IPS DF 6.9 (cell line): ENCODE results near the gene BAIAP2L1.

ENCODE experiments used
- DNase-seq: peaks from one replicate; pipeline ENCODE4 v3.0.0-alpha.2; 2013; ENCODE audit warnings: low read depth, low spot score
- H3K27ac ChIP-seq: one replicate; pipeline ENCODE4 v1.5.1; 2013; ENCODE audit warnings: low read length, control low read depth
- H3K27me3 ChIP-seq: 2 replicates; pipeline ENCODE4 v1.6.1; 2013; ENCODE audit warnings: mild to moderate bottlenecking, low read length; ENCODE audit not compliant: control insufficient read depth, insufficient read depth
- H3K36me3 ChIP-seq: 2 replicates; pipeline ENCODE4 v1.6.1; 2013; ENCODE audit warnings: low read length; ENCODE audit not compliant: control insufficient read depth, insufficient read depth
- H3K4me1 ChIP-seq: 2 replicates; pipeline ENCODE4 v1.6.1; 2013; ENCODE audit warnings: low read length; ENCODE audit not compliant: control insufficient read depth, insufficient read depth
- H3K4me3 ChIP-seq: 2 replicates; pipeline ENCODE4 v1.5.1; 2013; ENCODE audit warnings: mild to moderate bottlenecking, low read length
- H3K9me3 ChIP-seq: 2 replicates; pipeline ENCODE4 v1.6.1; 2013; ENCODE audit warnings: low read length, inconsistent platforms; ENCODE audit not compliant: control insufficient read depth, insufficient read depth
- WGBS: extraction: QIAGEN DNeasy Blood & Tissue Kit; methylation state at CpG from one replicate; pipeline ENCODE4 v1.1.7; 2013; ENCODE audit warnings: mixed read lengths, missing lambda C conversion rate; ENCODE audit not compliant: insufficient read length, insufficient coverage; 5-methylcytosine and 5-hydroxymethylcytosine counted together

Gene BAIAP2L1

GRCh38 chr7:98286701-98287485, 114.0 kb downstream of the BAIAP2L1 start:
- H3K9me3 ChIP-seq: no peaks in the 10 kb centered on the region
- peaks cover 16% of the 10 kb centered on the region for H3K4me1 ChIP-seq
- no CpG with 5 or more reads among the region's 21 CpGs for WGBS
- no peaks in the 10 kb centered on the region for H3K27me3 ChIP-seq
- peaks cover 6% of the 10 kb centered on the region; the same call in 1 of the 2 replicates for H3K36me3 ChIP-seq
- no peak overlapping the region for H3K4me3 ChIP-seq
- DNase-seq: no peak
- H3K27ac ChIP-seq: no peak overlapping the region

- Histone ChIP-seq H3K9me3 (no peaks in the 10 kb centered on the region), H3K27me3 (no peaks in the 10 kb centered on the region), H3K27ac (no peak overlapping the region), H3K4me3 (no peak overlapping the region), H3K4me1 (peaks cover 16% of the 10 kb centered on the region), H3K36me3 (peaks cover 4% of the 10 kb centered on the region; the same call in 1 of the 2 replicates)
- no CpG with 5 or more reads among the region's 14 CpGs for WGBS
- DNase-seq: no peak
Measured at GRCh38 chr7:98286093-98286539, 114.8 kb downstream of the BAIAP2L1 start.

DNA sequence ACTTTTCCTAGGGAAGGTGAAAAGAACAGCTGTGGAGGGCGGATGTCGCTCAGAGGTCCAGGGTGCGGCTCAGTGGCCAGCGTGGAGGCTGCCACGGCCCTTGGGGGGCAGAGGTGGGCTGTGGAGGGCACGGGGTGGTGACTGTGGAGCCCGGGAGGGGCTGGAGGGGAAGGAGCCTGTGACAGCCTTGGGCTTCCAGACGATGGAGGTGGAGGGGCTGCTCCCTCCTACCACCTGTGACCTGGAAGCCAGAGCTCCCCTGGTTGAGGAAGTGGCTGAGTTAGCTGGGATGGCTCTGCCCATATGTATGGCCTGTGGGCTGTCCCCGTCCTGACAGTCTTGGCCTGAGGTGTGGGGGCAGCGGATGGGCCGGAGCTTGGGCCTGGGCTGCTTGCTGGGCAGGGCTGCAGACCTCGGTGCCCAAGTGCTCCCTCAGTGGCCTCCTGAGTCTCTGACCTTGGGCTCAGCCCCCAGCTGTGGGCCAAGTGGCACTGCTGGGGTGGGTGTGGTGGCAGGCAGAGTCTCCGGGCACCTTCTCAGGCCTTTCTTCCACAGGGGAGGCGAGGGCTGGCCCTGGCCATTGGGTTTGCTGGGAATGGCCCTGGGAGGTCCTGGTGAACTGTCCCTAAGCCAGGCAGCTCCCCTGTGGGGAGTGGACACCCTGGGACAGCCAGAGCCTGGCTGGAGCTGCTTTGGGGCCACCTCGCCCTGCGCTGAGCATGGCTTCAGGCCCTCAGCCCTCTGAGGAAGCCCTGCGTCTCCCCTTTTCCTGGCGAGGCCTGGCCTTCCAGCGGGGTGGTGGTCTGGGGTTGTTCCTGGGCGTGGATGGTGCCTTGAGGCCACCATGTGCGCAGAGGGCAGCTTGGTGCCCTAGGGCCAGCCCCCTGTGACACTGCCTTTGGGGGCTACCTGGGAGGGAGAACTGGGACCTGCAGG, 115.5 kb downstream of the BAIAP2L1 start:
- Histone ChIP-seq H3K4me1 (peaks cover 15% of the 10 kb centered on the region), H3K27me3 (no peaks in the 10 kb centered on the region), H3K9me3 (no peaks in the 10 kb centered on the region), H3K27ac (no peak overlapping the region), H3K36me3 (peaks cover 4% of the 10 kb centered on the region; the same call in 1 of the 2 replicates), H3K4me3 (no peak overlapping the region)
- WGBS: no CpG with 5 or more reads among the region's 21 CpGs
- DNase-seq: no peak

DNA sequence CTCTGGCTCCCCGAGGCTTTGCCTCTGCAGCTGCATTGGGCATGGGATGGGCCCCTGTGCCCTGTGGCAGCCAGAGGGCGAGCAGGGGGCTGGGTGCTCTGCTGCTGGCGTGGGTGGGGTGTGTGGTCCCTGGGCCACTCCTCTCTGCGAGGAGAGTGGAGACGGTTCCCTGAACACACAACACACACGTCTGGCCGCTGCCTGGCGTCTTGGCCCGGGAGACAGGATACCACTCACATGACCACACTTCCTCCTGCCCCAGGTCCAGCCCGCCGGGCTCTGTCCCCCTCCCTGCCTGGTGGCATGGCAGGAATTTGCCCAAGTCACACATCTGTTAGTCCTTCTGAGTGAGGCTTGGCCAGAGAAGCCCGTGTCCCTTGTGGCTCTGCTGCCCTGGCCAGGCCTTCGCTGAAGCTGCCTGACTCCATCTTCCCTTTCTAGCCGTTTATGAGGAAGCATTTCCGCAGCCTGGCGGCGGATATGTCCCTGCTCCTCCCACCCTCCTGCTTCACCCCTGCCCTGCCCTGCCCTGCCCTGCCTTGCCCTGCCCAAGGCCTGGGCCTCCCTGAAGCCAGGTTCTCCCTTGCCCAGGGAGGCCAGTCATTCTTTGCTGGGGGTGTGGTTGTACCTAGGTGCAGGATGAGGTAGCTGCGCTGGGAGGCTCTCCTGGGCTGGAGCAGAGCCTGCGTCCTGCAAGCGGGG, 116.4 kb downstream of the BAIAP2L1 start:
- DNase-seq: no peak
- no peak overlapping the region for H3K27ac ChIP-seq
- H3K4me1 ChIP-seq: peaks cover 15% of the 10 kb centered on the region

GRCh38 chr7:98283887-98284222, 117.0 kb downstream of the BAIAP2L1 start:
- no peak overlapping the region for H3K27ac ChIP-seq
- H3K9me3 ChIP-seq: no peaks in the 10 kb centered on the region
- no CpG with 5 or more reads among the region's 8 CpGs for WGBS
- H3K36me3 ChIP-seq: peaks cover 4% of the 10 kb centered on the region; the same call in 1 of the 2 replicates
- no peaks in the 10 kb centered on the region for H3K27me3 ChIP-seq
- no peak overlapping the region for H3K4me3 ChIP-seq
- peaks cover 15% of the 10 kb centered on the region for H3K4me1 ChIP-seq
- no peak for DNase-seq

More for the DNA sequence above, 116.4 kb downstream of the BAIAP2L1 start:
- Histone ChIP-seq H3K4me3 (no peak overlapping the region), H3K36me3 (peaks cover 4% of the 10 kb centered on the region; the same call in 1 of the 2 replicates), H3K9me3 (no peaks in the 10 kb centered on the region), H3K27me3 (no peaks in the 10 kb centered on the region)
- WGBS: no CpG with 5 or more reads among the region's 20 CpGs

GRCh38 chr7:98283127-98283886, 117.6 kb downstream of the BAIAP2L1 start:
- Histone ChIP-seq H3K36me3 (peaks cover 4% of the 10 kb centered on the region; the same call in 1 of the 2 replicates), H3K4me1 (peaks cover 15% of the 10 kb centered on the region), H3K4me3 (no peak overlapping the region), H3K9me3 (no peaks in the 10 kb centered on the region), H3K27me3 (no peaks in the 10 kb centered on the region), H3K27ac (no peak overlapping the region)
- DNase-seq: no peak
- no CpG with 5 or more reads among the region's 19 CpGs for WGBS

DNA sequence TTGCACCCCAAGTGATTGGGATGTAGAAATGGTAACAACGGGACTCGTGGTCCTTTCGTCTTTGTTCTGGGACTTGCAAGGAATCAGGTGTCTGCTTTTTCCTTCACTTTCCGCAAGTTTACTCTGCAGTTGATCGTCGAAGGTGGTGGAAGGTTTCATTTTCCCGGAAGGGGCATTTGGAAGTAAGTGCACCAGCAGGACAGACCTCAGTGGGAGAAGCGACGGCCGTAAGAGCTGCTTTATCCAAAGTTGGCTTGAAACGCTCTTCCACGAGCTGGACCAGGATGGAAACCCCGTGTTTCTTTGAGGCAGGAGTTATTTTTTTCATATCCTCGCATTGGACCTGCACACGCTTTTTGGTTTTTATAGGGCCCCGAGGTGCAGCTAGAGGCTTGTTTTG, 118.2 kb downstream of the BAIAP2L1 start:
- Histone ChIP-seq H3K9me3 (no peaks in the 10 kb centered on the region), H3K4me1 (peaks cover 13% of the 10 kb centered on the region), H3K4me3 (peak overlapping the region; percentile 58; the same call in 1 of the 2 replicates), H3K27ac (no peak overlapping the region), H3K27me3 (no peaks in the 10 kb centered on the region), H3K36me3 (peaks cover 4% of the 10 kb centered on the region; the same call in 1 of the 2 replicates)
- WGBS: no CpG with 5 or more reads among the region's 16 CpGs
- DNase-seq: no peak

DNA sequence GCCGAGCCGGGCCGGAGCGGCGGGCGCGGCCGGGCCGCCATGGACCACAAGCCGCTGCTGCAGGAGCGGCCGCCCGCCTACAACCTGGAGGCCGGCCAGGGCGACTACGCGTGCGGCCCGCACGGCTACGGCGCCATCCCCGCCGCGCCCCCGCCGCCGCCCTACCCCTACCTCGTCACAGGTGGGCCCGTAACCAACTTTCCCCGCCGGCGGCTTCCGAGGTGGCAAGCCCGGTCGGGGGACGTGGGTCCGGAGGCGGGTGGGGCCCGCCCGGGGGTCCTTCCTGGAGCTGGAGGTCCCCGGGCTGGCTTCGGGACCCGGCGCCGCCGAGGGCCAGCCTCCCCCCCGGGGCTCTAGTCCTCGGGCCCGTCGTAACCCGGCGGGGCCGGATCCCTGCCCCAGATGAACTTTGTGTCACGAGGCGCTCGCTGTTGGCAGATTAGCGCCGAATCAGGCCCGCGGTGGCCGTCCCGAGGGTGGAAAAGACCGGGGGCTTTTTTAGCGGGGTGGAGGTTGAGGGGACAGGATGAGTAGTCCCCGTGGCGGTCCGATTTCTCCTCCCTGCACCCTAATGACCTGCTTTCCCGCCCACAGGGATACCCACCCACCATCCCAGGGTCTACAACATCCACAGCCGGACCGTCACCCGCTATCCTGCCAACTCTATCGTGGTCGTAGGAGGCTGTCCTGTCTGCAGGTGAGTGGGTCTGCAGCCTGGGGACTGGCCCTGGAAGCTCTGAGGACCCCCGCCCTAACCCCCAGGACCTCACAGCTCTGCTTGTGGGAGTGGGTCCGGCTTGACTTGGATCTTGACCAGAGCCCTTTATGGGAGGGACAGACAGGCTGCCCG, 118.9 kb downstream of the BAIAP2L1 start:
- Histone ChIP-seq H3K27me3 (no peaks in the 10 kb centered on the region), H3K27ac (no peak overlapping the region), H3K4me1 (peaks cover 13% of the 10 kb centered on the region), H3K36me3 (peaks cover 4% of the 10 kb centered on the region; the same call in 1 of the 2 replicates), H3K4me3 (peak overlapping the region; percentile 58), H3K9me3 (no peaks in the 10 kb centered on the region)
- DNase-seq: no peak
- WGBS: no CpG with 5 or more reads among the region's 77 CpGs
